Epithelial cell of prostate (primary cell): ENCODE results near the gene GAMT.

Experiments
- DNase-seq: peaks from one replicate; pipeline ENCODE4 v3.0.0-alpha.2; 2011; ENCODE audit warnings: low read depth, low spot score
- H3K27ac ChIP-seq: fragments of 450-650 bp; 2 replicates; pipeline ENCODE4 v1.5.1; 2017; ENCODE audit warnings: mild to moderate bottlenecking

The GAMT gene

DNA sequence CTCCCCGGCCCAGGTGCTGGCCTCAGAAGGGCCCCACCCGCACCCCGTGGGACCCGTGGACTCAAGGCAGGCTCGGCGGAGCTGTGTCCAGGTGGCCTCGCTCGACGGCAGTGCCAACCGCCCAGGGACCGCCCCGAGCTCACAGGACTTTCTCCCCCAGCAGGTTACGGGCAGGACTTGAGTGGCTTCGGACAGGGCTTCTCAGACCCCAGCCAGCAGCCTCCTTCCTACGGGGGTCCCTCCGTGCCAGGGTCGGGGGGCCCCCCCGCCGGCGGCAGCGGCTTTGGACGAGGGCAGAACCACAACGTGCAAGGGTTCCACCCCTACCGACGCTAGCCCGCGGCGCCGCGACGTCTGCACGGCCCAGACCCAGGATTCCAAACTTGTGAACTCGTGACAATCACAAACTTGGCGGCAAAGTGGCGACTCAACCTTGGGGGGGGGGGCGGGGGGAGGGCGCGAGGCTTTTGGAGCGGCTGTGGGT is 33.3 kb upstream of the GAMT start:
- DNase-seq: no peak
- no peak overlapping the region for H3K27ac ChIP-seq

DNA sequence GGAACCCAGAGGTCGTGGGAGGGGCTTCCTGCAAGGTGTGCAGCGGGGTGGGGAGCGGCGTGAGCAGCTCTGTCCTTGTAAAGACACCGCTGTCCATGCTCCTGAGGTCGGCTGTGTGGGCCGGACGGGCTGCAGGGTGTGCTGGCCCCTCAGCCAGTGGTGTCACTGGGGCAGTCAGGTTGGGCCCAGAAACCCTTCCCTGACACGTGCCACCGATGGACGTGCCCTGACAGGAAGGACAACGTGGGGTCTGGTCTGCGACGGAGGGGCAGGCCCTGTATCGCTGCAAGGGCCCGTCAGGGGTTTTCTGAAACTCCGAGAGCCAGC is 32.7 kb upstream of the GAMT start:
- no peak overlapping the region for H3K27ac ChIP-seq
- DNase-seq: no peak

DNA sequence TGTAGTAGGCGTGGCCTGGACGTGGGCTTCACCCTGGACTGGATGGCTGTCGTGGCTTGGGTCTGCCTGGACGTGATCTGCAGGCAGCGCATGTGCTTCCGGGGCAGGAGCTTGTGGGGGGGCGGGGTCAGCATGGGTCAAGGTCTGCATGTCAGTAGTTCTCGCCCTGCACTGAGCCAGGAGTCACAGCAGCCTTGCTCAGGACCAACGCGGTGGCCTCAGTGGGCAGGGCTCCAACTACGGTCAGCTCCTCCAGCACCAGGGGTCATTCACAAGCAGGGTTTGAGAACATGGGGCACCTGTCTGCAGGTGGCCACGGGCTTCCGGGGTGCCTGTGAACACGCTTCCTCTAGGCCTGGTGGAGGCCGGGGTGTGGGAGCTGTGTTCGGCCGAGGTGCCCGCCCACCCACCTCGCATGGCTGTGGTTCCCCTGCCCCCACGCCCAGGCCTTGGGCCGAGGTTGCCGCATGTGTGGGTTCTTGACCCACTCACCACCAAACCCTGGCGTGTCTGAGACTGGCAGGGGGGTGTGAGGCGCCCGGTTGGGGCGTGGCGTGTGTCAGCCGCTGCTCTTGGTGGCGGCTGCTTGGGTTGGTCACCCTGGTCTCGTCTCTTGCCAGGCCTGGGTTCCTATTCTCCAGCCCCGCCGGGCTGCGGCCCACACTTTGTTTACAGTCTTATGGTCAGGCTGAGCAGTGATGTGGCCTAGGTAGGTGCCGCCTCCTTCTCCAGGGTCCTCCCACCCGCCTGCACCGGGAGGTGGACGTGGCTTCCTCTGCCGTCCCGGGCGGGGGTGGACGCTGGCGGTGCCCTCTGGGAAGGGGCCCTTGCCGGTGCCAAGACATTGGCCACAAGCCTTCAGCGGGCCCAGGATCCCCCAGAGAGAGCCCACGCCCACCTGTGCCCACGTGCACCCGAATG is 32.0 kb upstream of the GAMT start:
- H3K27ac ChIP-seq: no peak overlapping the region
- DNase-seq: no peak

DNA sequence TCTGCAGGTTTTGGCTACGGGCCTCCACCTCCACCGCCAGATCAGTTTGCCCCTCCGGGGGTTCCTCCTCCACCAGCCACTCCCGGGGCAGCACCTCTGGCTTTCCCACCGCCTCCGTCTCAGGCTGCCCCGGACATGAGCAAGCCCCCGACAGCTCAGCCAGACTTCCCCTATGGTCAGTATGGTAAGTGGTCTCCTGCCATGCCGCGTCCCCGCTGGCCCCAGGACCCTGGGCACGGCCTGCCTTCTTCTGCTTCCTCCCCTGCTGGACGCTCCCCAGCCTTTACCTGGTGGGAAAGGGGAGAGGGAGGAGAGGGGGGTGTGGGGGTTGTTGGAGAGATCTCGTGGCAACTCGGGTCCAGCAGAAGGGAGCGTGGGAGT is 31.2 kb upstream of the GAMT start:
- H3K27ac ChIP-seq: no peak overlapping the region
- DNase-seq: no peak

DNA sequence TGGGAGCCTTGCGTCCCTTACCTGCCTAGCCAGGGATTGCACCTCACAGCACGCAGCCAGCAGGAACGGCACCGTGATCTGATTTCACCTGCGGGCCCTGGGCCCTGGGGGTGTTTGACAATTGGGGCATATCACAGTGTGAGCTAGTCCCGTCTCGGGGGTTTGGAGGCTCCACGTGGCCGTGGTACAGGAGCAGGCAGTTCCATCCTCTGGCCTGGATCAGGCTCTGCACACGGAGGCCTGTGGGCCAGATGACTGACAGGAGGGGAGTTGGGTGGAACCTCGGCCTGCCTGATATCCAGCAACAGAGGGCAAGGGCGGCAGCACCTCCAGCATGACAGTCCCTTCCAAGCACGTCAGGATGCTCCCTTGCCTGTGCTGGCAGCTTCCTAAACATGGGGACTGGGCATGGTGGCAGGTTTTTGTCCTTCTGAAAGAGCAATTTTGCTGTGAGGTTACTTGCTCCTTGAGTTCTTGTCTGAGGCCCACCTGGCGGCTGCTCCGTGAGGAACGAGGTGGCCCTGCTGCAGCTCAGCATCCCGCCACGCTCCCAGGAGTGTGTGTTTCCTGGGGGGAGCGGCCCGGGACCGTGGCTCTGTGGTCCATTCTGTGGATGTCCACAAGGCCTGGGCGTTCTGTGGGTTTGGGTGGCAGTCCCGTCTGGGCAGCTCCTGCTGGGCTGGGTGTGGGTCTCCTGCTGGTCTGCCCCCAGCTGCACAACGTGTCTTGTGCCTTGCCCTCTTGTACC is 30.6 kb upstream of the GAMT start:
- H3K27ac ChIP-seq: no peak overlapping the region
- no peak for DNase-seq

DNA sequence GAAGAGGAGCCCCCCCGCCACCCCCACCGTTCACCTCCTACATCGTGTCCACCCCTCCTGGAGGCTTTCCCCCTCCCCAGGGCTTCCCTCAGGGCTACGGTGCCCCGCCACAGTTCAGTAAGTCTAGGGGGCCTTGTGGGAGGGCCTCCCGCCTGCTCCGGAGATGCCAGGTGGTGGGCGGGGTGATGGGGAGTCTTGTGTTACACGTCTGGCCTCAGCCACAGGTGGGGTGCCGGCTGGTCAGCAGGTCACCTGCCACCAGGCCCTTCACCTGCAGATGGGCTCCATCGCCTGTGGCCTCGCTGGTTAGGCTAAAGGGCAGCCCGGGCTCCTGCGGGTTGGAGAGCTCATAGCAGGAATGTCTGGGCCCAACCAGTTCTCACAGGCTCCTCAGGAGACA is 28.9 kb upstream of the GAMT start:
- H3K27ac ChIP-seq: no peak overlapping the region
- no peak for DNase-seq

DNA sequence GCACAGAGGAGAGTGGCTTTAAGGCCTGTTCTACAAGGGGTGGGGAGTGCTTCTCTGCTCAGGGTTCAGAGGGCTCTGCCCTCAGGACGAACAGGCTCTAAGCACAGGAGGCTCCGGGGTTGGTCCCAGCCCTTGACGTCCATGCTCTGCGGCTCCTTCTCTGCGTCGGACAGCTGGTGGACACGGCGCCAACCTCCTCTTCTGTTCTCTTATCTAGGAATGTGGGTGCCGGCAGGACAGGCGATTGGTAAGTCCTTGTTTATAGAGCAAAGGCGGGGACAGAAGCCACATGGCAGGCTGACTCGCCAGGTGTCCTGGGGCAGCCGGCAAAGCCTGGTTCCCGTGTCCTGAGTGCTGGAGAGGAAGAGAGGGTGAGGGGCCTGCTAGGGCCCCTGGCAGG is 28.4 kb upstream of the GAMT start:
- no peak for DNase-seq
- no peak overlapping the region for H3K27ac ChIP-seq

DNA sequence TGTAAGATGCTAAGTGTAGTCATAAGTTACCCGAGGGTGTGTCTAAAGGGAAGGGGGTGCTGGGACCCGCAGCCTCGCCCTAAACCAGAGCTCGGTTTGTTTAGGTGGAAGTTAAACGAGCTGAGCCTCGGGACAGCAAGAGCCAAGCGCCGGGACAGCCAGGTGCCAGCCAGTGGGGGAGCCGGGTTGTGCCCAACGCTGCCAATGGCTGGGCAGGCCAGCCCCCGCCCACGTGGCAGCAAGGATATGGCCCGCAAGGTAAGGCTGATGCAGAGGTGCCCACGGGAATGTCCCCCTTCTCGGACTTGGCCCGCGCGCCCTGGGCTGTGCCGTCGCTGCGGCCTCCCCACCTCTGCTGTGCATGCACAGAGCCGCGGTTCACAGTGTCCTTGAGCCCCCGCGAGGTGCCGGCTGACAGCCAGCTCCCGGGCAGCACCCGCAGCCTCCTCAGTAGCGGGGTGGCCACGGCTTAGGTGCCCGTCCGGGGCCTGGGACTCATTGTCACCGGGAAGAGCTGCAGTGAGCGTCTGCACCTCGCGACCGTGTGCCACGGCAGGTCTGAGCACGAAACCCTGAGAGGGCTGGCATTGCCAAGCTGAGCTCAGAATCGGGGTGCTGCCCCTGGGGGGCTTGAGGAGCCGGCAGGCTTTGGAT is 27.5 kb upstream of the GAMT start:
- no peak for DNase-seq
- H3K27ac ChIP-seq: no peak overlapping the region

DNA sequence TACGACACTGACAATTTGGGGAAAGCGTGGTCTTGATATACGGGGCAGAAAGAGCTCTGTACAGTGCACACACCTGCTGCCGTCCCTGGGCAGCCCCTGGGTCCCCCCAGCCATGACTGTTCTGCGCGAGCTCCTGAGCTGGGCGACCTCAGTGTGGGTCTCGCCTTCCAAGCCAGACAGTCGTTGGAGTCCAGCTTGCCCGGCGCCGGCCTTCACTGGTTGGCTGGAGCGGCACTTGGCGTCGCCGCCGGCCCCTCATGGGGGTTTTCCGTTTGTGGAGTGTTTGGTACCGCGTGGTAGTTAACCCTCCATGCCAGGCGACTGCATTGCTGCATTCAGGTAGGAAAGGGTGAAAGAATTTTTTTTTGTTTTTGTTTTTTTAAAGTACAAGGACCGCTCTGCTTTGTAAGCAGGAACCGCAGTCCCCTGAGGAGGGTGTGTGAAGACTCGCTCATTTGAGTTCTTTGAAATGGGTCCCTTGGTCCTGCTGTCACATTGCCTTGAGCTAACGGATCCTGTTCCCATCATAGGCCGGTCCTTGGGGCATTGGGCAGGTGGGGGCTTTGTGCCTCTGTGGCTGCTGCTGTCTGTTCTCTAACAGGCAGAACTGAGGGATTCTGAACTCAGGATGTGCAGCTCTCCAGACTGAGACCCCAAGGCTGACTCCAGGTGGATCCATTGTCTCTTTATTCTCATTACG is 26.0 kb upstream of the GAMT start:
- no peak for DNase-seq

DNA sequence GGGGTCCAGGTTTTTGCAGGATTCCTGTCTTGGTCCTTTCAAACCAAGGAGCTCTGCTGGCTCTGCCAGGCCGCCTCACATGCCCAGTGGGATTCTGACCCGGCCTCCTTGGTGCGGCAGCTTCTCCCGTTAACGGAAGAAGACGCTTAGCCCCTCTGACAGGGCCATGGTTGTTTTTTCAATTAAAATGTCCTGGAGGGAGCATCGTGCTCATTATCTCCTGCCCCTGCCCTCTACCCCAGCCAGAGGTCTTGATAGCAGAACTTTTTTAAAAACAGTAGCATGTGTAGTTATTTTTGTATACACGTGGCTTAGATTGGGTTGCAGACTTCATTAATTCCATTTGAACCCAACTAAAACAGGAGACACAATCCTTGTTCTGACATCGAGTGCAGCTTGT is 25.4 kb upstream of the GAMT start:
- no peak overlapping the region for H3K27ac ChIP-seq

More for the DNA sequence above, 26.0 kb upstream of the GAMT start:
- no peak overlapping the region for H3K27ac ChIP-seq

DNA sequence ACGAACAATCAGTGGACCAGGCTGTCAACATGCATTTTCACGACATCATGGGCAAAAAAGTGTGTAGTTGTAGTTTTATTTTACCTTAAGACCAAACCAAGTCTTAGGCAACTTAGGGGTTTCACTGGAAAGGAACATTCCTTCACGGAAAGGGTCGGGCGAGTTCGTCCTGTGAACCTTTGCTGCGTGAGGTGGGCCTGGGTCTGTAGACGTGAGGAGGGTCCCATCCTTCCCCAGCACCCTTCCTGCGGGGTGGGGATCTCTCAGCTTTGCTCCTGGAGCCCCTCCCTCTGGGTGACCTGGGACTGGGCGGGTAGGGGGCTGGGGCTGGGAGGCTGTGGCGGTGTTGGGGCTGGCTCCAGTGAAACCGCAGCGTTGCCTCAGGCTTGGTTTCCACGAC is 24.6 kb upstream of the GAMT start:
- DNase-seq: no peak
- peak overlapping the region; percentile 71 for H3K27ac ChIP-seq

More for the DNA sequence above, 25.4 kb upstream of the GAMT start:
- no peak for DNase-seq

DNA sequence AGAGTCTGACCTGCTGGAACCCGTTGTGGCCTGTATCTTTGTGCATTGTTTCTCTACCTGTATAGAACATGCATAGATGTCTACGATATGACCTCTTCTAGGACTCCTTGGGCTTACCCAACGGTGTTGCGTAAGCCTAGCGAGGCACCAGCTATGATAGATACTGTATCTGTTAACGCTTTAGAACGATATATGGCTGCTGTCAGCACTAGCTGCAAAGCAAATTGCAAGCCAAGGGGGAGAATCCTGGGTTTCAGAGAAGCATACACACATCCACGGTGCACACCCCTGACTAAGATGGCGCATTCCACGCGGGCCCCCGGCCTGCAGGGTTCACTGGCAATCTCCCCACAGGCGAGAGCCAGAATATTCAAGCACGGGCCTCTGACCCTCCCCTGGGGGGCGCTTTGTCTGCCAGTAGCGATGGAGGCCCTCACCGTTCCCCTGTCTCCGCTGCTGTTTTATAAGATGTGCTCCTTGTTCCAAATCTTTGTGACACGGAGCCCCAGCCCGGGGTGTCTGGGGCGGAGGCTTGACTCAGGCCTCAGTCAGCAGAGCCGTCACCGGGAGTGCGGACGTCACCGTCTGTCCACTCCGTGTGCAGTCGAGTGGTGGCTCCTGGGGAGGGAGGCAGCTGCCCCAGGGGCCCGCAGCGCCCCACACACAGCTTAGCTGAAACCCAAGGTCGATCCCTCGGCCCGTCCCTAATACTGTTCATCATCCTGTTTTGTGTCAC is 23.9 kb upstream of the GAMT start:
- H3K27ac ChIP-seq: peak overlapping the region; percentile 71

DNA sequence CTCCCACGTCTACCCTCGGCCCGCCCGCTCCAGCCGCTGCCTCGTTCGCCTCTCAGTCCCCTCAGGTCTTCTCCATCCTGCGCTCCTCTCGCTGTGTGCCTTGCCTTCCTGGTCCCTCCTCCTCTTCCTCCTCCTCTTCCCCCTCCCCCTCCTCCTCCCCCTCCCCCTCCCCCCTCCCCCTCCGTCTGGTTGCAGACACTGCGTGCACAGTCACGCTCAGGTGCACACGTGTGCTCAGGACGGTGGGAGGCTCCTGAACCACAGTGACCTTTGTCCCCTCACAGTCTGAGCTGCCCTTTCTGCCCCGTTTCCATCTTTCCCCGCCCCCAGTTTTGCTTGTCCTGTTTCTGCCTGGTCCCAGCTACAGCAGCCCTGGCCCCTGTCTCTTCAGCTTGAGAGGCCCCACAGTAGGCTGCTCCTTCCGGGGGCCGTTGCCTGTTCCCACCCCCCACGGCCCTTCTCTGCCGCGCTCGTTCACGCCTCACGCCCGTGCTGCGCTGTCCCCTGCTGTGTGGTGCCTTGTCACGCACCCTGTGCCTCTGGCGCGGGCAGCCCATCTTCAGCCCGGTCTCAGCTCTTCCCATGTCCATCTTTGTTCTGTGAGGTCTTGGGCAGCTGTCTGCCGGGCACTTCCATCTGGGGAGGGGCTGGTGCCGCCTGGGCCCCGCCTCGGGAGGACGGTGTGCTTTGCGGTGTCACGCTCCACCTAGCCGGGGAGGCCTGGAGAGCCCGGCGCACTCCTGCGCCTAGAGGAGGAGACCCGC is 23.0 kb upstream of the GAMT start:
- H3K27ac ChIP-seq: peak overlapping the region; percentile 71

More for the DNA sequence above, 23.9 kb upstream of the GAMT start:
- peak; percentile 74 for DNase-seq

DNA sequence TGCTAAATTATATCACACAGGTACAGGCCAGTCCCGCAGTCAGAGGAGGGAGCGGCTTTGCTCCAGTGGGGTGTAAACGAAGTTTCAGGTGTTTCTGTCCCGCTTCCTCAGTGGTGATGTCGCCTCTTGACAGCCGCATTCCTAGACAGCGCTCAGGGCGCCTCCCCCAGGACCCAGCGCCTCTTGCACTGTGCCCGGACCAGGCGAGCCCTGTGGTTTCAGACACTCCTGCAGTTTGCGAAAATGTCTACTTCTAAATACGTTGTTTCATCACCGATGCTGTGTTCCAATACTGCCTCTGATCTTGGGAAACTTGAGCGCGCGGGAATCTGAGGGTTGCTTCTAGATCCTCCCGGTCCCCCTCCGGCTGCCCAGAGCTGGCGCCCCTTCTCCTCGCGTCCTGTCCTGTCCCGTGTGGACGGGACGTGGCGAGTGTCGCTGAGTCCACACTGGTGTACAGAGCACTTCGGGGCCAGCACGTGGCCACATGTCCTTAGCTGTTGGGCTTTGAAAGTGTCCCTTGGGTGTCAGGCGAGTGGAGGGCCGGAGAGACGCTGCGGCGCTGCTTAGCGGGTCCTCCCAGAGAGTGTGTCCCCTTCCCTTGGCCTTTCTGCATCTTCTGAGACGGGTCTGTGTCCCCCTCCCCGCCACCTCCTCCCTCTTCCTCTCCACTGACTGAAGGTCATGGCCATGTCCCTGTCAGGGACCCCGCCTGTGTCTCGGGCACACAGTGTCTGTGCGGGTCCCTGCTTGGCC is 22.3 kb upstream of the GAMT start:
- DNase-seq: no peak

More for the DNA sequence above, 23.0 kb upstream of the GAMT start:
- DNase-seq: no peak

DNA sequence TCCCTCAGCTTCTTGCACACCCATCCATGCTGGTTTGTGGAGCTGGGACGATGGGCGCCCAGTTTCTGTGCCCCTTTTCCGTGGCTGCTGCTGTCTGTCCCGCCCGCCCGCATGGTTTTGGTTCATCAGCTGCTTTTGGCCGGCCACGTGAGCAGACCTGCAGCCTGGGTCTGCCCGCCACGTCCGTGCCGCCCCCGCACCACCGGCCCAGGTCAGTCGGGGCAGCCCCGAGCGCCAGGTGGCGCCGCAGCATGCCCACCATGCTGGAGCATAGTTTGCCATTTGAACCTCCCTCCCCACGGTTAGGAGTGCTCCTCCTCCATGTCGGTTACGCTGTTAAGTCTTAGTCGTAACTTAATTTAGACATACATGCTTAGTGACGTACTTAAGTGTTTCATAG is 21.6 kb upstream of the GAMT start:
- DNase-seq: no peak
- H3K27ac ChIP-seq: no peak overlapping the region

More for the DNA sequence above, 22.3 kb upstream of the GAMT start:
- no peak overlapping the region for H3K27ac ChIP-seq

DNA sequence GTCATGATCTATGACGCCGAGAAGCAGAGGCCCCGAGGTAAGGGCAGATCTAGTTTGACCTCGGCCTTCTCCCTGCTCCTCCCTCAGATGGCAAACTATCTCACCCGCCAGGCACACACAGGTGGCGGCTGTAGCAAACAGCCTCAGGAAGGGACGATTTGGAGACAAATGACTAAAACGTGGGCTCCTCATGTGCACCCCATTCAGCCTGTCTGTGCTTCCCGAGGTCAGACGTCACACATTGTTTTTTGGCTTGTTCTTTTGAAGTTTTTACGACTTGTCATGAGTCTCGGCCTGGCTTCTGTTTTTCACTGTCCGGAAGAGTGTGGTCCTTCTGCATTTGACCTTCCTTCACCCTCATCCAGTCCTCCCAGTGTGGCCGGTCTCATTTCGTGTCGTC is 21.0 kb upstream of the GAMT start:
- no peak for DNase-seq
- no peak overlapping the region for H3K27ac ChIP-seq

DNA sequence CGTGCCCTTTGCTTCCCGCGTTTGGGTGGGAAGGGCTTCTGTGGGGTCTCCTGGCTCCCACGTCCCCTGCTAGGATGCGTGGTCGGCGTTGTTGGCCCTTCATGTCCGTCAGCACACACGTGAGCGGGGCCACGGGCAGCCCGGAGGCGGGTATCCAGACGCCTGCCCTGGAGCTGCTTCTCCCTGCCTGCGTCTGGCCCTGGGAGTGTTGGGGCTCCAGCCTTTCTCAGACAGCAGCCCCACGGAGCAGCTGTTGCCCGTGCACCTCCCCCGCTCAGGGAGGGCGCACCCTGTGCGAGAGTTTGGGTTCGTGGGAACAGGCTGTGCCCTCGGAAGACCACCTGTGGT is 20.6 kb upstream of the GAMT start:
- no peak overlapping the region for H3K27ac ChIP-seq
- DNase-seq: no peak

DNA sequence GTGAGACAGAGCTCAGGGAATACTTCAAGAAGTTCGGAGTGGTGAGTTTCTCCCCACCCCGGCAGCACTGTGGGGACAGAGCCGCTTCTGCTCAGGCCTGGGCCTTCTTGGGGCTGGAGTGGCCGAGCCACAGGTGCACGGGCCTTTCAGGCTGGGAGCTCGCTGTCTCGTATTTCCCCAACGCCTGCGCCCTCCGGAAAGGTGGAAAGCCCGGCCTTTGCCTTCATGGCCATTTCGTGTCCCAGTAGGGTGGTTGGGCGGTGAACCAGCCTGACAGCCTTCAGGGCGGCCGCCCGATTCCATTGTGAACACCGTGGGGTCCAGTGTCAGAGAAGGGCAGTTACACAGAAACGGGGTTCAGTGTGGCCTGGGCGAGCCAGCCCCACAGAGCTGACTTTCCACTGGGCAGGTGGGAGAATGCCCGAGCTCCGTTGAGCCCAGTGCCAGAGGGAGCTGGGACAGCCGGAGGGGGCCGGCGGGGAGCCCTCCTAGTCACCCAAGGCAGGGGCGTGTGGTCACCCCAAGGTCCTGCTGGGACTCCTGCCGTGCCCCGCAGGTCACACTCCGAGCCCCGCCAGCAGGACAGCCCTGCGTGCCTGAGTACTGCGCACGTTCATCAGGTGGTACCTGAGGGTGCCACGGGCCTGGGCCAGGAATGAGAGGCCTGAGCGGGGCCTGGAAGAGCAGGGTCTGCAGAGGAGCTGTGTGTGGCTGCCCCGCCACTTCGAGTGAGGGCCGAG is 20.0 kb upstream of the GAMT start:
- no peak overlapping the region for H3K27ac ChIP-seq

More for the DNA sequence above, 20.0 kb upstream of the GAMT start:
- DNase-seq: no peak
